NT2/D1 (cell line): Measurements from ENCODE around the gene SPTSSB.

Source experiments
- SUZ12 ChIP-seq: IDR thresholded peaks from 2 replicates; pipeline ENCODE4 v1.6.1; 2011; ENCODE audit not compliant: insufficient read length, insufficient read depth; ENCODE audit errors: extremely low read depth
- YY1 ChIP-seq: IDR thresholded peaks from 2 replicates; pipeline ENCODE4 v1.6.1; 2011; ENCODE audit not compliant: insufficient read length, insufficient read depth
- ZNF274 ChIP-seq: IDR thresholded peaks from 2 replicates; pipeline ENCODE4 v1.6.1; 2011; ENCODE audit warnings: mild to moderate bottlenecking, low read depth, low read length

DNA sequence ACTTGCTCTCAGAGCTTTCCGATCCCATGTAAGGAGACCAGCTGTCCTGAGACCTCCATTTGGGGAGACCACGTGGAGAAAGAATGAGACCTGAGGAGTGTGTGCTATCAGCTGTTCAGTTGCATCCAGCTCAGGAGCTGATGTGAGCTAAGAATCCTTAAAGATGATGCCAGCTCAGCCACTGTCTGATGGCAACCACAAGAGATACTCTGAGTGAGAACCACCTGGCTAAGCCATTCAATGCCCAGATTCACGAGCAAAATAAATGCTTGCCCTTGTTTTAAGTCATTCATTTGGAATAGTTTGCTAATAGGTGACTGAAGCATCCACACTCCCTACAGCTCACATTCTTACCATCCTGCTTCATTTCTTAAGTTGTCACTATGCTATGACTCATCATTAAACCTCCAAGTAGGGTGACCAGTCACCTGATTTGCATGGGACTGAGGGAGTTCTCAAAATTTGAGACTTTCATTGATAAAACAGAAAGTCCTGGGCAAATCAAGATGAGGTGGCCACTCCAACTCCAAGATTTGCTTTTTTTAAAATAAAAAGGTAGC lies 56.4 kb downstream of the SPTSSB start:
- TF ChIP-seq SUZ12 (no peak), ZNF274 (no peak), YY1 (no peak)
